NCI-H69 (cell line): ENCODE data around the gene PTRH1.

Experiments
- DNase-seq: peaks from one replicate; lab custom pipeline; 2025; lab: John Stamatoyannopoulos, UW

PTRH1 gene

GRCh38 chr9:127720031-127720864, 4.8 kb upstream of the PTRH1 start:
- peak; percentile 42 for DNase-seq

GRCh38 chr9:127717766-127718165, 2.3 kb upstream of the PTRH1 start:
- DNase-seq: no peak

- DNase-seq: no peak
These were observed 949 bp upstream of the PTRH1 start for GRCh38 chr9:127716412-127716811.

GRCh38 chr9:127714951-127715469, 453 bp downstream of the PTRH1 start:
- peak; percentile 72 for DNase-seq

- DNase-seq: peak; percentile 46
These were observed 1.3 kb downstream of the PTRH1 start for GRCh38 chr9:127714020-127714750.

- DNase-seq: no peak
These were observed 2.6 kb downstream of the PTRH1 start for GRCh38 chr9:127712867-127713266.

- no peak for DNase-seq
These were observed 3.1 kb downstream of the PTRH1 start for GRCh38 chr9:127712371-127712770.

- DNase-seq: peak; percentile 96
These were observed 3.6 kb downstream of the PTRH1 start for GRCh38 chr9:127711831-127712274.

GRCh38 chr9:127711226-127711701, 4.2 kb downstream of the PTRH1 start:
- peak; percentile 82 for DNase-seq

GRCh38 chr9:127710204-127710783, 5.2 kb downstream of the PTRH1 start:
- DNase-seq: no peak

- no peak for DNase-seq
These were observed 6.4 kb downstream of the PTRH1 start for GRCh38 chr9:127708952-127709587.

- DNase-seq: peak; percentile 51
These were observed 7.7 kb downstream of the PTRH1 start for GRCh38 chr9:127707766-127708165.

GRCh38 chr9:127706836-127707241, 8.6 kb downstream of the PTRH1 start, which contains the start of gene CFAP157:
TSS of gene CFAP157 (plus strand) at chr9:127706988. CDS start at chr9:127707032, 44 bp downstream.
- DNase-seq: peak; percentile 74

- no peak for DNase-seq
These were observed 9.7 kb downstream of the PTRH1 start for GRCh38 chr9:127705577-127706379.

- DNase-seq: no peak
These were observed 12.0 kb downstream of the PTRH1 start for GRCh38 chr9:127703289-127703946.

GRCh38 chr9:127700594-127701255, 14.7 kb downstream of the PTRH1 start:
- DNase-seq: peak; percentile 46

GRCh38 chr9:127700140-127700539, 15.3 kb downstream of the PTRH1 start:
- DNase-seq: no peak

GRCh38 chr9:127698985-127699670, 16.3 kb downstream of the PTRH1 start:
- peak; percentile 18 for DNase-seq

GRCh38 chr9:127698386-127698785, 17.1 kb downstream of the PTRH1 start:
- DNase-seq: no peak
